Endothelial cell of umbilical vein (primary cell): ENCODE results near the gene WDR43.

Experiments
- EZH2 ChIP-seq: IDR thresholded peaks from 2 replicates; pipeline ENCODE4 v1.6.1; 2012; ENCODE audit warnings: borderline replicate concordance, low read depth, mild to moderate bottlenecking, moderate library complexity, low read length, inconsistent platforms; ENCODE audit not compliant: severe bottlenecking
- POLR2A ChIP-seq: IDR thresholded peaks from 2 replicates; pipeline ENCODE4 v1.6.1; 2012; ENCODE audit warnings: low read depth, mild to moderate bottlenecking, control low read depth, low read length
- POLR2AphosphoS5 ChIP-seq: IDR thresholded peaks from 2 replicates; pipeline ENCODE4 v1.6.1; 2012; ENCODE audit warnings: low read depth, mild to moderate bottlenecking, control low read depth, low read length, moderate library complexity; ENCODE audit not compliant: insufficient read depth
- TF ChIP-seq, protein P1 (sequence below), 2 donors: IDR thresholded peaks; 1 replicate in 1 of 2; 2 replicates in 1 of 2; pipeline ENCODE4 v1.5.1; 2011; ENCODE audit warnings: low read length in 2 of 2, mild to moderate bottlenecking in 2 of 2, moderate library complexity in 2 of 2, control low read depth in 1 of 2, inconsistent platforms in 1 of 2, low read depth in 1 of 2; ENCODE audit not compliant: insufficient read depth in 1 of 2; ENCODE audit errors: extremely low read depth in 1 of 2
- TF ChIP-seq, protein P2 (sequence below): IDR thresholded peaks from 2 replicates; pipeline ENCODE4 v1.6.1; 2011; ENCODE audit not compliant: insufficient read depth, insufficient read length

DNA sequence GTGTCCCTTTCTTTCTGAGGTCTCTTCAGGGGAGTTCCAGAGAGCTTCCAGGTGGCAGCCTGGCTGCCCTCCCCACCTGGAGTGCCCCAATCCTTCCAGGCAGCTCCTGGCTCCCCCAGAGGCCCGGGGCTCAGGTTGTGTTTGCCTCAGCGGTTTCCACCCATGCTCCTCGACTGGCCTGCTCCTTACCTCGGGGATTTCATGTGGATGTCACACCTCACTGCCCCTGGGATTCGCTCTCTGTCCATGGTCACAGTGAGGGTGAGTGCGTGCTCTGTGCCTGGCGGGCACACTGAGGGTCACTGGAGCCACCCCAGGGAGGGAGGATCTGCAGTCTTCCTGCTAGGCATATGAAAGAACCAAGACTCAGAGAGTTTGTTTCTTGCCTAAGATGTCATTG, 84.6 kb downstream of the WDR43 start:
- TF ChIP-seq POLR2A (no peak), POLR2AphosphoS5 (no peak), EZH2 (no peak)
- TF ChIP-seq, protein P1, sequence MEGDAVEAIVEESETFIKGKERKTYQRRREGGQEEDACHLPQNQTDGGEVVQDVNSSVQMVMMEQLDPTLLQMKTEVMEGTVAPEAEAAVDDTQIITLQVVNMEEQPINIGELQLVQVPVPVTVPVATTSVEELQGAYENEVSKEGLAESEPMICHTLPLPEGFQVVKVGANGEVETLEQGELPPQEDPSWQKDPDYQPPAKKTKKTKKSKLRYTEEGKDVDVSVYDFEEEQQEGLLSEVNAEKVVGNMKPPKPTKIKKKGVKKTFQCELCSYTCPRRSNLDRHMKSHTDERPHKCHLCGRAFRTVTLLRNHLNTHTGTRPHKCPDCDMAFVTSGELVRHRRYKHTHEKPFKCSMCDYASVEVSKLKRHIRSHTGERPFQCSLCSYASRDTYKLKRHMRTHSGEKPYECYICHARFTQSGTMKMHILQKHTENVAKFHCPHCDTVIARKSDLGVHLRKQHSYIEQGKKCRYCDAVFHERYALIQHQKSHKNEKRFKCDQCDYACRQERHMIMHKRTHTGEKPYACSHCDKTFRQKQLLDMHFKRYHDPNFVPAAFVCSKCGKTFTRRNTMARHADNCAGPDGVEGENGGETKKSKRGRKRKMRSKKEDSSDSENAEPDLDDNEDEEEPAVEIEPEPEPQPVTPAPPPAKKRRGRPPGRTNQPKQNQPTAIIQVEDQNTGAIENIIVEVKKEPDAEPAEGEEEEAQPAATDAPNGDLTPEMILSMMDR (IDR thresholded peaks at IDR 0.05; ENCODE audit: extremely low read depth in 1 of 2, insufficient read depth in 1 of 2, low read depth in 1 of 2, low read length in 2 of 2): no peak
- TF ChIP-seq, protein P2, sequence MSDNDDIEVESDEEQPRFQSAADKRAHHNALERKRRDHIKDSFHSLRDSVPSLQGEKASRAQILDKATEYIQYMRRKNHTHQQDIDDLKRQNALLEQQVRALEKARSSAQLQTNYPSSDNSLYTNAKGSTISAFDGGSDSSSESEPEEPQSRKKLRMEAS: no peak
